Raji (cell line): ENCODE results near the gene PACS1.

ENCODE experiments used
- POLR2A ChIP-seq: IDR thresholded peaks from 2 replicates; pipeline ENCODE4 v1.6.1; 2011; ENCODE audit warnings: low read depth, low read length, control low read depth; ENCODE audit not compliant: insufficient read depth

The PACS1 gene

DNA sequence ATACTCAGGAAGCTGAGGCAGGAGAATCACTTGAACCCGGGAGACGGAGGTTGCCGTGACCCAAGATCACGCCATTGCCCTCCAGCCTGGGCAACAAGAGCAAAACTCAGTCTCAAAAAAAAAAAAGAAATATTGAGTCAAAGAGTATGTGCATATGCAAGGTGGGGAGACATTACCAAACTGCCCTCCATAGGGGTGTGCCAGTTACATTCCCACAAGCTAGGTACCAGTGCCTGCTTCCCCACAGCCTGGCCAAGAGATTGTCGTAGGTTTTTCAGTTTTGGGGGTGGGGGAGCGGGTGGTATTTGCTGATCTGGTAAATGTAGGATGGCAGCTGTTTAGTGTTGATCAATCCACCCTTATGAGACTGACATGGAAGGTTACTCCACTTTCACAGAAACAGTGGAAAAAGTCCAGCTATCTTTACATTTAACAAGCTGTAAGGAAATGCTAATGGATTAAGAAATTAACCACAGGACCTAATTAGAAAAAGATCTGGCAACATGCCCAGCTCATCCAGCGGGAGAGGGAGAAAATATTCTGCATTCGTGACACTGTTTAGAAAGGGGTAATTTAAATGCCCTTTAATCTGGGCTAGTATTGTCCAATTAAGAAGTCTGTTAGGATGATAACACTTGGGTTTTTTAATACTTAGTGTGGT is 89.4 kb downstream of the PACS1 start:
- no peak for TF ChIP-seq POLR2A

GRCh38 chr11:66160709-66161108 is 90.6 kb downstream of the PACS1 start:
- no peak for TF ChIP-seq POLR2A

DNA sequence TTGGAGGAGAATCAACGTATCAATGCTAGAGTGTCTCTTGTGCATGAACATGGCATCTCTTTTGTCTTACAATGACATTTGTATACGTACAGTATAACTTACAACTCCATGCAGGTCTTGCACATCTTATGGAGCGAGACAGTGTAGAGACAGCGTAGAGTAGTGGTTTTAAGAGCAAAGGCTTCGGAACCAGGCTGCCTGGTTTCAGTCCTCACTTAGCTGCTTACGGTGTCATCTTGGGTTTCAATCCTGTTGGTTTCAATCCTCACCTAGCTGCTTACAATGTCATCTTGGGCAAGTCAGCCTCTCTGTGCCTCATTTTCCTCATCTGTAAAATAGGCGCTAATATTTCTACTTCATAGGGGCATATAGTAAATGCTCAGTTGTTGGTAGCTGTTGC is 98.2 kb downstream of the PACS1 start:
- no peak for TF ChIP-seq POLR2A

GRCh38 chr11:66172146-66172545 is 102.1 kb downstream of the PACS1 start:
- TF ChIP-seq POLR2A, result no peak

- TF ChIP-seq POLR2A, result no peak
Measured at GRCh38 chr11:66176650-66177049, 106.6 kb downstream of the PACS1 start.

GRCh38 chr11:66178183-66178582 is 108.1 kb downstream of the PACS1 start:
- no peak for TF ChIP-seq POLR2A

DNA sequence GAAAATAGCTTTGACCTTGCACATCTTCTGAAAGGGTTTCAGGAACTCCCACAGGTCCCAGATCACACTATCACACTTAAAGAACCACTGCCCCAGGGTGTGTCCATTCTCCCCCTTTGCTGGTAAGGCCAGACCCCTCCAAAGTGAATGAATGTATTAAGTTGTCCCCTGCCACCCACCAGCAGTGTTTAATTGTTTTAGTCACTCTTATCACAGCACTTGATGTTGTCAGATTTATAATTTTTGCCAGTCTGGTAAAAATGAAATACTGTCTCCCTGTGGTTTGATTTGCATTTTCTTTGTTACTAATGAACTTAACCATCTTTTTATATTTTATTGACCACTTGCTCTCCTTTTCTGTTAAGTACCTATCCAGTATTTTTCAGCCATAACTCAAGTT is 108.8 kb downstream of the PACS1 start:
- TF ChIP-seq POLR2A, result no peak

GRCh38 chr11:66181632-66182315 is 111.7 kb downstream of the PACS1 start:
- TF ChIP-seq POLR2A, result no peak

- no peak for TF ChIP-seq POLR2A
Measured at GRCh38 chr11:66183494-66184048, 113.5 kb downstream of the PACS1 start.

DNA sequence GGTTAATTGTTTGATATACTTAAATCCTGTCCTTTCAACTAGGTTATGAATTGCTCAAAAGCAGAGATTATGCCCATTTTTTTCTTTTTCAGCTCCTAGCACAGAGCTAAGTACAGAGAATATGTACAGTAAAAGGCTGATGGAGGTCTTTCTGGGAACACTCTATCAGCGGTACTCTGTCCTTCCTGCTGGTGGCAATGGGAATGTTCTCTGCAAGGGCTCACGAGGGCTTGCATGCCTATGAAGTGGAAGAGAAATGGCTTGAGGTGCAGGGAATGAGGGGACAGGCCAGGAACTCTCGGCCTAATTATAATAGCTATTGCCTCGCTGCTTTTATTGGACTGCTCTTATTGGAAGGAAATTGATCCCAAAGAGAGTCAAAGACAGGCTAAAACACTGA is 114.7 kb downstream of the PACS1 start:
- no peak for TF ChIP-seq POLR2A

DNA sequence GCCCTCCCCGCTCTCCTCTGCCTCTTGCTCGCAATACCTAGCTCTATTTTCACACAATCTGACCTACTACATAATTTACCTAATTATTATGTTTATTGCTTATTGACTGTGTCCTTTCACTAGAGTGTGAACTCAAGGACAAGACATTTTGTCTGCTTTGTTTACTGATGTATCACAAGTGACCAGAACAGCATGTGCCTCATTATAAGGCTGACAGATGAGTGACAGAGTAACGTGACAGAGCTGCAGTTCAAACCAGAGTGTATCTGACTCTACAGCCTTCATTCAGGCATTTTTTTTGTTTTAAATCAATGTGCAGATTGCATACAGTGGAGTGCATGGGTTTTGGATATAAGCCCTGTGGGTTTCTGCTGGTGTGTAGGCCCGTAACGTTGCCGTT is 116.4 kb downstream of the PACS1 start:
- TF ChIP-seq POLR2A, result no peak

DNA sequence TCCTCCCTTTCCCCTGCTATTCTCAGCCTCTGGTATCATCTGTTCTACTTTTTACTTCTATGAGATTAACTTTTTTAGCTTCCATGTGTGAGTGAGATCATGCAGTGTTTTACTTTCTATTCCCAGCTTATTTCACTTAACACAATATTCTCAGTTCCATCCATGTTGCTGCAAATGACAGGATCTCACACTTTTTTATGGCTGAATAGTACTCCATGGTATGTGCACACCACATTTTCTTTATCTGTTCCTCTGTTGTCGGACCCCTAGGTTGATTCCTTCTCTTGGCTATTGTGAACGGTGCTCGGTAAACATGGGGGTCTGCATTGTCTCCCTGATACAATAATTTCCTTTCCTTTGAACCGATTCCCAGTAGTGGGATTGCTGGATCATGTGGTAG is 117.4 kb downstream of the PACS1 start:
- TF ChIP-seq POLR2A, result no peak

DNA sequence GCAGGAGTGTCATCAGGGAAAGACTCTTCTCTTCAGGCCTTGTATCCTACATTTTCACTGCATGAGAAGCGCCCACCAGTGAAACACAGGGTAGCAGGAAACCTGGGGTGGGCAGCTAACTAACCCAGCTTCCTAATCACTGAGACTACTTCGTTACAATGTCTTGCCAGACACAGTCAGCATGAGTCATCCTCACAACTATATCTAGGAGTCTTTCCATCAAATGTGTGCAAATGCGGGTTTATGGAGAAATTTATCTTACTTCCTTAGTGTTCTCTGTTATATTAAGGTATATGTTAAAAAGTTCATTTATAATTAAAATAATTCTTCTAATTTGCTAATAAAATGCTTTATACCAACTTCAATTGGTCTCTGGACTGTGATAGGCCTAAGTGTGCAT is 118.5 kb downstream of the PACS1 start:
- TF ChIP-seq POLR2A, result no peak

DNA sequence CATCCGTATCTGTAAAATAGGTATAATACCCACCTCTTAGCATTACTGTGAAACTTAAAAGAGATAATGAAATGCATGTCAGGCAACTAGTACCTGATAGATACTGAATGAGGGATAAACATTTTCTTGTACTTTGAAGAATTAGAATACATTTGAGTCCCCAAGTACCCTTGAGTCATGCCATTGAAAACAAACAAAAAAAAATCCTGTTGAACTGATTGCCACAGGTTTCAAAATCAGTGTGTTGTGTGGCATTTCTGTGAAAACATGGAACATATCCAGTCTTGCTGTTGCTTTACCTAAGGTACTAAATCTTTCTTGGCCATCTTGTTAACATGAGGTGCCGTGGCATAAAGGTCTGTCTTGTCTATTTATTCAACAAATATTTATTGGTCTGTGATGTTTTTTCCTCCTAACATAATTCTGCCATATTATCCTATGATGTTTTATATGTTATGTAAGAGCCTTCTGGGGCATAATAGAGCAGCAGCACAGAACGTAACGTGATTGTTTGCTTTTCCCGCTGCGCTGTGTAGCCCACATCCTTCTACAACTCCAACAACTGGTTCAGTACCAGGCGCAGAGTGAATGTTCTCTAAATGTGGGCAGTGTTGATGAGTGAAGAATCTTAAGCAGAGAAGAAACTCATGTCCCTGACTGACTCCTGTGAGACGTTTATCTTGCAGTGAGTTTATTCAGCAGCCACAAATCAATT is 119.1 kb downstream of the PACS1 start:
- TF ChIP-seq POLR2A, result no peak

DNA sequence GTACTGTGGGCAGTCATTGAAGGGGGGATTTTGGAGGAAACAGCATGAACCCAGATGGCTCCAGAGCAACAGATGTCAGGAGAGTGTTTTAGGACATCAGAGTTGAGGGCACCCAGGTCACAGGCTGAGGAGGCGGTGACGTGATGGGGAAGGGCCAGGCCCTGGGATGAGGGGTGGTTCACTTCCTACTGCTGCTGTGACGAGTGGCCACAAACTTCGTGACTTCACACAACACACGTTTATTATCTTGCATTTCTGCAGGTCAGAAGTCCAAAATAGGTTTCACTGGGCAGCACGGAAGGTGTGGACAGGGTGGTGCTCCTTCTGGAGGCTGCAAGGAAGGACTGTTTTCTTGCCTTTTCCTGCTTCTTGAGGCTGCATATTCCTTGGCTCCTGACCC is 120.7 kb downstream of the PACS1 start:
- no peak for TF ChIP-seq POLR2A
